NCI-H1694 treated with DMSO at 0.1 percent for 48 hours (cell line): ENCODE data around the gene APOH.

Experiments used
- DNase-seq: peaks from one replicate; lab custom pipeline; 2025; lab: John Stamatoyannopoulos, UW

APOH gene

GRCh38 chr17:66234611-66235010, 5.4 kb upstream of the APOH start:
- DNase-seq: no peak

GRCh38 chr17:66233023-66233753, 4.0 kb upstream of the APOH start:
- no peak for DNase-seq

GRCh38 chr17:66230922-66231591, 1.8 kb upstream of the APOH start:
- DNase-seq: no peak

DNA sequence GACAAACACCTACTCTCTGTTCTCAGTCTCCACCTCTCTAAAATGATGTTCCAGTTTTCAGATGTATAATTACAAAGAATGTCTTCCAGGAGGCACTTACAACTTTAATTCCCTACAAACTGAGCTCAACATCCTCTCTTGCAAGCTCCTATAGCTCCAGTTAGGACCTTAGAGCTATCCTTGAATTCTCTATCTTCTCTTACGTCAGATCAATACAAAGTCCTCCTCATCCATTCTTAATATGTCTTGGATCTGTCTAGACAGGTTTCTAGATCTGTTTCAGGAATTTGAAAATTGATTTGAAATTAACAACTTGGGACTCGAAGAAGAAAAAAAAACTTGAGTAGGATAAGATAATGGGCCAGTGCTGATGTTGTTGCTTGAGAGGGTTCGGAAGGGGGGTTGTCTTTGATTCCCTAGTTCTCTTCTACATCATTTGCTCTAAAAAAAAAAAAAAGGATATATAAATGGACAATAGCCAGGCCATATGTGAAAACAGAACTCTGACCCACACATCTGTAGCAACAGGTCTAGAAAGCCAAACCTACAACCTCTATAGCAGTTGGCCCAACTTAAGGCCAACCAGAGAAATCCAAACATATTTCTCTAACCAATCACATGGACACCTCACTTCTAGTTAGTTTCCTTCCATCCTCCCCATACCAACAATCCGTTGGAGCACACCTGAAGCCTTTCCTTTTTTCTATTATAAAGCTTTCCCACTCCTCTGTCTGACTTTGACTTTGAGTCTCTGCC, 746 bp upstream of the APOH start:
- DNase-seq: no peak

DNA sequence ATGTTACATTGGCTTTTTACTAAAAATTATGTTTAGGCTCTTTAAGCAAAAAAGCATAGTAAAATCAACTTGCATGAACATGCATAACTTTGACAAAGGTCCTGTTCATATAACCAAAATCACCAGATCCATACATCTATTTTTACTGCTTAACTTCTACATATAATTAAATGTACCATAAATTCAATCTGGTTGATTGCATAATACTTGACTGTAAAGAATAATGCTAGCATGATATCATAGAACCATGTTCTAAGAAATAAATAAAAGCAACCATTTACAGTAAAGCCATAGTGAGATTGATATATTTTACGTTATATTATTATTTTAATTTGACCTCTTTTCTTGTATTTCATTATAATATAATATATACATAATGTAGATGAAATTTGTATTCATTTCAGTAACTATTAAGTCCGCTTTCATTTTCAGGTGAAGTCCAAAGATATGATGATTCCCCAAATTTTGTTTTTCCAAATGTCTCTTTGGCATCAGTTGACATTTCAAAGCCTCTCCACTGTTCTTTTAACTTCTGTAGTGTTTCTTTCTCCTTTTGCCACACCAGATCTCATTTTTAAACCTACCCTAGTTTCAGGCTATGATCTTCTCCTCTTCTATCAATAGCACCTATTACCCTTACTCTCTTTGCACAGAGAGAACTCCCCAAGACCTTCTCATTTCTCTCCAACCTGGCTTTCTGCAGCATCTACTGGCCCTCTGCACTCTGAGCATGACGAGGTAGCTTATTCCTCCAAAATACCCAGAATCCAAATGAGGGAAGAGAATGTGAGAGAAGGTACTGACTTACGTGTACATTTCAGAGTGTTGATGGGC, 1.8 kb downstream of the APOH start:
- no peak for DNase-seq

- no peak for DNase-seq
Observed at GRCh38 chr17:66222798-66223350, 6.3 kb downstream of the APOH start.

DNA sequence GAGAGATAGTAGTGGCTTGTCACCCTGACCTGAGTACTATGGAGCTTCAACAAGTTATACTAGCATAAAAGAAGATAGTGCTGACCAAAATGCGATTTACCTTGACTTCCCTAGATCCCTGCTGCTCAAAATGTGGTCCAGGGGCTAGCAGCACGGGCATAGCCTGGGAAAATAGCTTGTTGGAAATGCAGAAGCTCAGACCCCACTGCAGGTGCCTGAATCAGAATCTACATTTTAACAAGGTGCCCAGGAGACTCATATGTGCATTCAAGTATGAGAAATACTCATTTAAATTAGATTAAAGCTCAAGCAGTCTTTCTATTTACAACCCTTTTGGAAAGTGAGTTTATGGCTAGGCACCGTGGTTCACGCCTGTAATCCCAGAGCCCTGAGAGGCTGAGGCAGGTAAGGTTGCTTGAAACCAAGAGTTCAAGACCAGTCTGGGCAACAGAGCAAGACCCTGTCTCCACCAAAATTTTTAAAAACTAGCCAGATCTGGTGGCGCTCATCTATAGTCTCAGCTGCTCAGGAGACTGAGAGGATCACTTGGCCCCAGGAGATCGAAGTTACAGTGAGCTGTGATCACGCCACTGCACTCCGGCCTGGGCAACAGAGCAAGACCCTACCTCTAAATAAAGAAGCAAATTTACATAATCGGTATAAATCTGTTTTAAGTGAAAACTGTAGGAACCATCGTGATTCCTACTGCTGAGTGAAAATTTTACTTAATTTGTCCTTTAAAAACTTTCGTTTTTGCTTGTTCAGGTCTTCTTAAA, 7.3 kb downstream of the APOH start:
- DNase-seq: no peak

- DNase-seq: no peak
Observed at GRCh38 chr17:66221343-66221742, 7.9 kb downstream of the APOH start.

DNA sequence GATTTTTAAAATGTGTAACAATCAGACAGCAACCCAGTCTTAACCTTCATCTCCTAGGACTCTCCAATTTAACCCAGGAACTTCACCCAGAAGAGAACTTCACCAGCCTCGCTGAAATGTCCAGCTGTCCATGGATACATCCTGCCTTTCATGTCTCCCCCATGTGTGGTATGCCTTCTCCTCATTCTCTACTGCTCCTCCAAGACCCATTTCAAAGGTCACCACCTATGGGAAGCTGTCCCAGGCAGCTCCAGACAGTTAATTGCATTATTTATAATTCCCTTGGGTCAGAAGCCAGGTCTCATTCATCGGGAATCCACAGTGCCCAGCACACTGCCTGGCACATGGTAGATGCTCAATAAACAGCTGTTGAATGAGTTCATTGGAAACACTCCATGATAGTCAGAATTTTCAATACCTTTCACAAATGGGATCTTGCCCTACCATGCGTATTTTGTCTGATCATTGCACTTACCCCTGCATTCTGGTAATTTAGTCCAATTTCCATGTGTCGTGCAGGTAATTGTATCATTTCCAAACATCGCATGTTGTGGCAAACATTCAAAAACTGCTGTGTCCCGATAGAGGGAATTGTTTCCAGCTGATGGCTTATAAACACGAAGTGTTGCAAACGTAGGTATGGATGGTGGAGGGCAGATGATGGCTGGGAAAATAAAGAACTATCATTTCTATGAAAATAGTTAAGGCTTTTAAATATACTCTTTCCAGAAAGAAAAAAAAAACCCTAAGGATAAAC, 9.0 kb downstream of the APOH start:
- no peak for DNase-seq

DNA sequence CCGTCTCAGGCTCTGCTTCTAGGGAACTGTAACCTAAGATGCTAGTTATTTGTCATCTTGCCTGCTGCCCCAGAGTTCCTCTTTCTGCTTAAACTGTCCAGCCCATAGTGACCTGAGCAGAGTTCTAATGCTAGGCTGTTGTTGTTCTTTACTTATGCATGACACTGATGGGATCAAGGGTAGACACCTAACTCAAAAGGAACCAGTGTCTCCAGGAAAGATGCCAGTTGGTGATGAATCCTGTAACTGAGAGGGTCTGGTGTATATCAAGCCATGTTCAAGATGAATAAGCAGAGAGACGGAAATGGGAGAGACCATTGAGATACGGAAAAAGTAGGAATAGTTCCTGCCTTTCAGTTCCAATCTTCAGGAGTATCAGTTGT, 13.7 kb downstream of the APOH start:
- DNase-seq: no peak

- no peak for DNase-seq
Observed at GRCh38 chr17:66214884-66215528, 14.2 kb downstream of the APOH start.

- no peak for DNase-seq
Observed at GRCh38 chr17:66211047-66211810, 18.0 kb downstream of the APOH start.

DNA sequence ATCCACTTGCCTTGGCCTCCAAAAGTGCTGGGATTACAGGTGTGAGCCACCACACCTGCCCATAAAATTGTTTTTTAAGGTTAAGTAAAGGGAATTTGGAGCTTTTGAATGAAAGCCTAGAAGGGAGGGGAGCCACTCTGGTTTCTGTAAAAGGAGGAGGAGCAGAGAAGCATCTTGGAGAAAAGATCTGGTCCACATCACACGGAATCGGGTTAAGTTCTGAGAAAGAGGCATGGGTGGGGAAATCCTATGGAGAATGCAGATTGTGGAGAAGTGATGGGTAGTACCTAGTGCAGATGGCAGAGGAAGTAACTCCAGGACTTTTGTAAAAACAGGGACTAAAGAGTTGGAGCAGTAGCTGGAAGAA, 19.0 kb downstream of the APOH start:
- DNase-seq: no peak

DNA sequence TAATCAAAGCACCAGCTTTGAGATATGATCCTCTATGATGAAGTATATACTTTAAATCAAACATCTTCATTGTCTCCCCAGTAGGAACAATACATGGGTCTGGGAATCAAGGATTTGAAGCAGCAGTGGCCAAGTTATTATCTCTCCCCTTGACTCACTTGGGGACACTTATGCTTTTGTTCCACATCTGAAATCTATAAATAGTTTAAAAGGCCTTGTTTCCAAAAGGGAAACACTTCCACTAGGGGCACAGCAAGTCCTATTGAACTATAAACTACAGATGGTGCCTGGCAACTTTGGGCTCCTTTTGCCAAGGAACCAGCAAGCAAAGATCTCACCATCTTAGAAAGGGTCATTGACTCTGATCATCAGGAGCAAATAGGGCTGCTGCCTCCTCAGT, 21.3 kb downstream of the APOH start:
- no peak for DNase-seq

GRCh38 chr17:66203274-66204015, 25.8 kb downstream of the APOH start:
- DNase-seq: no peak

DNA sequence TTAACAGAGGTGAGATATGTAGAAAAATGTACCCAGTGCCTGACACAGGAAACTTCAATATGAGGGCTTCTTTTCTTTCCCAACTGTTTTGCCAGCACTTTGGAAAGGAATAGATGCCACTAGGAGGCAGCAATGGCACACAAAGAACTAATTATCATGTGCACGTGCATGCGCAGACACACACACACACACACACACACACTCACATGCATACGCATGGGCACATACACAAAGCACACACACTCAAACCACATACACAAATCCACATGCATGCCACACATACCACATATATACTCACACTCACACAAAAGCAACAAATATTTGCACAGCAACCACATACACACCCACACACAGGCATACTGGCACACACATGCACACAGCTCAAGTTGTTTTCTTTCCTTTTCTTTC, 28.5 kb downstream of the APOH start:
- DNase-seq: no peak

- no peak for DNase-seq
Observed at GRCh38 chr17:66198242-66198641, 31.0 kb downstream of the APOH start.

GRCh38 chr17:66192378-66192687, 36.9 kb downstream of the APOH start:
- DNase-seq: no peak
